Stimulated activated CD4-positive, alpha-beta T cell treated with anti-CD3 and anti-CD28 coated beads, Interleukin-1b, Interleukin-23, amount 100 ng/mL, for 4 hours (primary cell): ENCODE data around the gene CAB39.
"Not testable (repeated sequence)": the region's sequence is repeated elsewhere in the genome, so short reads cannot be mapped to it uniquely, and the experiment has no call there.

Experiments used
- DNase-seq, 2 donors: peaks; one replicate each; pipeline ENCODE4 v3.0.0-alpha.2; 2020; ENCODE audit warnings: low read depth in 2 of 2

Gene CAB39

DNA sequence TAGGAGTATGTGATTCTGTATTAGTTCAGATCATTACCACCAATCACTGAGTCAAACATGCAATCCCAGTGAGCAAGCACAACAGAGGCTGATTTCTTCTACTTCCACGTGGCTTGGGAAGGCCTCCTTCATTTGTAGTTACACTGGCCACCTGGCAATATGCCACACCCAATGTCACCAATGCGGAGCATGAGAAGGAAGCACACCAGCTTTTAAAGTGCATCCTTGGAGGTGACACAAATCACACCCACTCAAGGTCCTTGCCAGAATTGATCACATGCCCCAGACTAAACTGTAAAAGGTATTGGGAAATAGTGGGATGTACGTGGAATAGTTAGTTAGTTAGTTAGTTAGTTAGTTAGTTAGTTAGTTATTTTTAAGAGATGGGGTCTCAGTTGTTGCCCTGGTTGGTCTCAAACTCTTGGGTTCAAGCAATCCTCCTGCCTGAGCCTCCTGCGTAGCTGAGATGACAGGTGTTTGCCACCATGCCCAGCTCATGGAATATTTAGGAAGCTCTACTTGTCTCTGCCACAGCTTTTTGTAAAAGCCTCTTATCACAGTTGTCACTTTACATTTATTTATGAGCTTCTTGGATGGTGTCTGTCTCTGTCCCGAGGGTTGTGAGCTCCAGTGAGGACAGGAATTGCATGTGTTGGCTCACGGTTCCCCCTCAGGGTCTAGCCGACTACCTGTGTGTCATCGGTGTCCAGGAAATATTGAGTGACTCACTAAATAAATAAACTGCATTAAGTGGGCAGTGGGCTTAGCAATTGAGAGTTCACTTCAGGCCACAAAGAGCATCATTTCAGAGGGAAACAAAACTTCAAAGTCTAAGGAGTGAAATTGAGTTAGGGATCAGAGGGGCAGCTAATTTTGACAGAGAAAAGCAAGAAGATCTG lies 28.1 kb upstream of the CAB39 start:
- DNase-seq: no peak

DNA sequence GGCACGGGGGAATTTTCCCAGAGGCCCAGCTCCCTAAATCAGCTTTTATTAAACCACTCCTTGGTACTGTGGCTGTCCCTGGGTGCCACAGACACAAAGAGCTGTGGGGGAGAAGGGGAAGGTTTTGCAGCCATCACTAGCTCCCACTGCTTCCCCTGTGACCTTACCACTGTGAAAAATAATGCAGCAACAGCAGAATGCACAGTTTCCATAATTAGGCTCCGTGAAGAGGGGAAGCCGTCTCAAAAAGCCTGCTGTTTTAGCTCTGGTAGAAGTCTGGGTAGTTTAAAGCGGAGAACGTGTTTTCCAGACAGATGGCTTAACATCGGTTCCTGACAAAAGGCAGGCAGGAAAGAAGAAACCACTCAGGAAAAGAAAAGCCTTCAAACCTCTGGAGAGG lies 27.5 kb upstream of the CAB39 start:
- no peak for DNase-seq

DNA sequence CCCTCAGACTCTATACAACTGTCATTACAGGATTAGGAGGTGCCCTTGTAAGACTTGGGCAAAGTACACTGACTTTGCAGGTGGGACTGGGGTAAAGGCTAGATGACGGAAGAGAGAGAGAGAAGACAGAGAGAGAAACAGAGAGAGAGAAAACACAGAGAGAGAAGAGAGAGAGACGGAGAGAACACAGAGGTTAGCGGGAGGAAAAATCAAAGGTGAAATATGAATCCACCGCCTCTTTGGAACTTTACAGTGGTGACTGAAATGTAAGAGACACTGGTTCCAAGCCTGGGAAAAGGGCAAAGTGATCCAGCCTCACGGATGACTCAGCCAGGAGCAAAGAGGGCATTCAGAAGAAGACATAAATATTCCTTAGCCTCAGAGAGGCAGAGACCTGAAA lies 25.1 kb upstream of the CAB39 start:
- DNase-seq: no peak

DNA sequence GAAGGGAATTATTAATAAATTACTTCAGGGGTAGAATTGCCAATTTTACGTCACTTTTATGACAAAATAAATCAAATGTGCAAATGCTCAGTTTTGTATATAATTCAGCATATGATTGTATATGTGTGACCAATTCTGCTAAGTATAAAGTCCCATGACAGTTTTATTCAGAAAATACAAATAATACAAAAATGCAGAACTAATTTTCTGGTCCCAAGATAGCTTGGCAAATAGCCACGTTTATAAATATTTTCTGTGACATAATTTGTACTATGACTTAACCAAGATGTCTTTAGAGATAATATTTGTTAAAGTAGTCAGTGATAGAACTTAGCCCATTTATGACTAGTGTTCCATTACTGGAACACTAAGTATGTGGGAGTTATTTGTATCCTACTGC lies 24.2 kb upstream of the CAB39 start:
- DNase-seq: no peak

DNA sequence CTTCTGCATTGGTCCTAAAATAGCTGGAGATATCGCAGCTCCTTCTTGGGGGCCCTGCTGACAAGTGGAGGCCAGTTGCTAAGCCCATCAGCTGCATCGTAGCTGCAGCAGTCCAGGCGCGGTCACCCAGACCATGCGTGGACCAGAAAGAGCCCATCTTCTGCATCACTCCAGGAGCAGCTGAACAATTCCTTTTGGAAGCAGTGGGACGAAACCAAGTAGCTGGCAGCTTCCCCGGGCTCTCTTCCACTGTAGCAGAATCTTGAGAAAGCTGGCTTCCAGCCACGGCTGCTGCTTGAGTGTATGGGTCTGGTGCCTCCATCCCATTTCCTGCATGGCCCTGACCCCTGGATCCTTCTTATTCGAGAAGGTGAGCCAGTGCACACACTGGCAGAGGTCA lies 22.2 kb upstream of the CAB39 start:
- DNase-seq: no peak

DNA sequence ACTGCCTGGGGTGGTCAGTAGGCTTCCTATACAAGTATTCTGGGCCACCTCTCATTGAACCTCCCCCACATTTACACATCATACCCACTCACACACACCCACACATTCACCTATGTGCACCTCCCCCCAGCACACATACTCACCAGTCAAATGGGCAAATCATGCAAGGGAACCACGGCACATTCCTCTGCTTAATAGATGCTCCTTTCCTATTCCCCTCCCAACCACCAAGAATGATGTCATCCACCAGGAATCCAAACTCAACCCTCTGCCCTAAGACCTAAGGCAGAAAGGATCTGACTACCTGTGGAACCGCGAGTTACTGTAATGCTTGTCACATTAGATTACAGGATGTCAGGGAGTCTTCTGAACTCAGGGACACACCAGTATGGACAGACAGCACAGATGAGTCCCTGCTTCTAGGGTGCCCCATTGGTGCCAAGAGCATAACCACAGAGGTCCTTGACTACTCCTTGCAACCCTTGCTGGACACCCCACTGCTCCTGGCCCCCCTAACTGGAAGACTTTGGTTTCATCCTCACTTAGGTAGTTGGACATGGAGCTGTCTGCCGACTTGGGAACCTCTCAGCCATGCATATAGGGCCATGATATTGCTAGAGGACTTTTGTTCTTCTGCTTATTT lies 21.5 kb upstream of the CAB39 start:
- DNase-seq: no peak

DNA sequence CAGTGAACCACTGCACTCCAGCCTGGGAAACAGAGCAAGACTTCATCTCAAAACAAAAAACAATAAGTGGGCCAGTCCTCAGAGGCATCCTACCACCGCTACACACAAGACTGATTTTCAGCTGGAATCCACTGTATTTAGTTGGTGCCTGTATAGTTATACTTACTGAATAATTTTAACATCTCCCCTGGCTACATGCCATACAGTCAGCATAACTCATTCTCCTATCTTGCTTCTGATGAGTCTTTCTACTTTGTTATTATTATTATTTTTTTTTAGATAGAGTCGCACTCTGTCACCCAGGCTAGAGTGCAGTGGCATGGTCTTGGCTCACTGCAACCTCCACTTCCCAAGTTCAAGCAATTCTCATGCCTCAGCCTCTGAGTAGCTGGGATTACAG lies 19.9 kb upstream of the CAB39 start:
- no peak for DNase-seq

DNA sequence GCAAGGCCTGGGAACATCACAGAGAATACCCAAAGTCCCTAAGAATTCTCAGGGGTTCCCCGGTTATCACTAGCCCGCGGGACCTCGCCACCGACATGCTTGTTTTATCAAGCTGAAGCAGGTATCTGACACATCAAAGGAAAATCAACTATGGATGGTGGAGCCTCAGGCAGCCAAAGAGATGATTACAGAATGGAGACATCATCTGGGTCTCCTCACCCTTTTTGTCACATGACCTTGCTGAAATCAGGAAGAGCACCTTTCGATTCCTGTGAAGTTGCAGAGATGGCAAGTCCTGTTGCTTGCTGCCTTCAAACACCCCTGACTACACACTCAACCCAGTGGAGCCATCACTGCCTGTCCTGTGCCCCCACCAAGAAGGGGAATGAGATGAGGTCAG lies 19.2 kb upstream of the CAB39 start:
- no peak for DNase-seq

DNA sequence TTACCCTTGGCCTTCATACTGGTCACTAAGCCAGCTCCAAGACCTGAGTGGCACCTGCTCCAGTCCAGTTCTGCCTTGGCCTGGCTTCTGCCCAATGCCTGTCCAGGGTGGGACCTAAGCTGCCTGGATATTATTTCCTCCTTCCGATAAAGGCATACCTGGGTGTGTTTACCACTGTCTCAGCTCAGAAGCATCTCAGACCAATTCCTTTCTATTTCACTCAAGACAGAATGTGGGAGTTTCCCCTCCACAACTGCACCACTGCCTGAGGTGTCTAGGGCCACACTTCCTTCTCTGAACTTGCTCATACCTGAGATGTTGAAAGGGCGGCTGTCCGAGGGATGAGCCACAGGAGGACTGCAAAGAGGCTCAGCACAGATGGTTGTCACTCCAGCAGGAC lies 18.4 kb upstream of the CAB39 start:
- no peak for DNase-seq

DNA sequence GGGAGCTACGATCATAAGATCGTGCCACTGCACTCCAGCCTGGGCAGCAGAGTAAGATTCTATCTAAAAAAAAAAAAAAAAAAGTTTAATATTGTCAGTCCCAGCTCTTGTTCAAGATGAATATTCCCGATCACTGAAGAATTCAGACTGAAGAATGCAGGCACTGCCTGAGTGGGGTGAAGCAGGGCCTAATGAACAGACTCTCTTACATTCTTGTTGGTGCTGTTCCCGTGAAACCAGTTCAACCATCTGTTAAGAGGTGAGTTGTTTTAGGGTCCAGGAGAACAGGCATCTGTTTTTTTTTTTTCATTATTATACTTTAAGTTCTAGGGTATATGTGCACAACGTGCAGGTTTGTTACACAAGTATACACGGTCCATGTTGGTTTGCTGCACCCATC lies 17.1 kb upstream of the CAB39 start:
- DNase-seq: no peak

DNA sequence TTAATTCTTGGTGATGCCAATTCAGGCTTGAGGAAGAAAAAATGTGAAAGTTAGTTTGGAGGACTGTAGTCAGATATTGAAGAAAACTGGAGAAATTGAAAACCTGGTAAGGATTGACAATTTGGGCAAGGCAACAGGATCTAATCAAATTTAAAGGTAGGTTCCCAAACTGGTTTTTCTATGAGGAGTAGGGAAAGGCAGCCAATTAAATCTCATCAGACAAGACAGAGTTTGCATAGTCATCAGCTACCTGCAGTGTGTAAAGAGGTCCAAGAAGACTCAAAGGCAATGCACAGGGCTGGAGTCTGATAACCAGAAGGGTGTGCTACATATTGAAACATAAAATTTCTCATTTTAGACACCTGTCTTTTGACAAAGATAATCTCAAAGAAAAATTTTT lies 16.0 kb upstream of the CAB39 start:
- no peak for DNase-seq

DNA sequence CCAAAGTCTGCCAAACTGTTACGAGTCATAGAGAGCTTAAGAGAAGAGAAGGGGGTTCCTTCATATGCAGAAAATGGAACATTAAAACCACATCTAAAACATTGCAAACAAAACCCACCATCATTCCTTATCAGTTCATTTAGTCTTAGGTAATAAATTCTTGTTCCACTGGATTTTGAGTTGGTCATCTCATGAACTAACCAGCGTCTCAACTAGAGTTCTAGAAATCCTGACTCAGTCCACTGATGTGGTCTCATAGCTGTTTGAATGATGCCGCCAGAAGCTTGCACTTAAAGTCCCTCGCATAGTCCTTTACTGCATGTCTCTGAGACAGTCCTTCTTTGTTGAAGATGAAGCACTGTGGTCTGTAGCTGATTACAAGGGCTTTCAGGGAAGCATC lies 15.0 kb upstream of the CAB39 start:
- no peak for DNase-seq

DNA sequence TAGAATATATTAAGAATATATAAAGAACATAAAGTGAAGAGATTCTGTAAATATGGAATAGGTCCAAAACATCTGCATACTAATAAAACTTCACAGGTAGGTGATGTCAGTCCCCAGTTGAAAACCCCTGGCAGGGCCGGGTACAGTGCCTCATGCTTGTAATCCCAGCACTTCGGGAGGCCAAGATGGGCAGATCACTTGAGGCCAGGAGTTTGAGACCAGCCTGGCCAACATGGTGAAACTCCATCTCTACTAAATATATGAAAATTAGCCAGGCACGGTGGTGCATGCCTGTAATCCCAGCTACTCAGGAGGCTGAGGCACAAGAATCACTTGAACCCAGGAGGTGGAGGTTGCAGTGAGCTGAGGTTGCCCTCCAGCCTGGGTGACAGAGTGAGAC lies 13.9 kb upstream of the CAB39 start:
- DNase-seq: not testable (repeated sequence)

DNA sequence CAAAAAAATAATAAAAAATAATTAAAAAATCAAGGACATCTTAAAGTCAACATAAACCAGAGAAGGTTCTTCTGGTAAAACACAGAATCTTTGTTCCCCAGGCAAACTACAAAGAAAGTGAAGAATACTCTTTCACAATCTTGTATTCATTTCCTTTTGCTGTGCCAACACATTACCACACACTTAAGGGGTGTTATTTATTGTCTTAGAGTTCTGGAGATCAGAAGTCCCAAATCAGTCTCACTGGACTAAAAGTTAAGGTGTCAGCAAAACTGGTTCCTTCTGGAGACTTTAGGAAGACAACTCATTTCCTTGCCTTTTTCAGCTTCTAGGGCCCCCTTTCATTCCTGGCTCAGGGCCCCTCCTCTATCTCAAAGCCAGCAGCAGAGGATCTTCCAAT lies 12.2 kb upstream of the CAB39 start:
- DNase-seq: no peak

DNA sequence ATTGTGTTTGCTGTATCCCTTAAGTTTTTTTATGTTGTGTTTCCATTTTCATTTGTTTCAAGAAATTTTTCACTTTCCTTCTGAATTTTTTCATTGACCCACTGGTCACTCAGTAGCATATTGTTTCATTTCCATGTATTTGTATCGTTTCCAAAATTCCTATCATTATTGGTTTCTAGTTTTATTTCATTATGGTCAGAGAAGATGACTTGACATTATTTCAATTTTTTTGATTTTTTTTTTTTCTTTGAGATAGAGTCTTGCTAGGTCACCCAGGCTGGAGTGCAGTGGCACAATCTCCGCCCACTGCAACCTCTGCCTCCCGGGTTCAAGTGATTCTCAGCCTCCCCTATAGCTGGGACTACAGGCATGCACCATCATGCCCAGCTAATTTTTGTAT lies 11.3 kb upstream of the CAB39 start:
- DNase-seq: no peak

DNA sequence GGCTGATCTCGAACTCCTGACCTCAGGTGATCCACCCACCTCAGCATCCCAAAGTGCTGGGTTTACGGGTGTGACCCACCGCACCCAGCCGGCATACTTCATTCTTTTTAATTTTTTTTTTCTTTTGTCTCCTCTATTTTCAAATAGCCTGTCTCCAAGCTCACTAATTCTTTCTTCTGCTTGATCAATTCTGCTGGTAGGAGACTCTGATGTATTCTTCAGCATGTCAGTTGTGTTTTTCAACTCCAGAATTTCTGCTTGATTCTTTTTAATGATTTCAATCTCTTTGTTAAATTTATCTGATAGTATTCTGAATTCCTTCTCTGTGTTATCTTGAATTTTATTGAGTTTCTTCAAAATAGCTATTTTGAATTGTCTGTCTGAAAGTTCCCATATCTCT lies 10.2 kb upstream of the CAB39 start:
- DNase-seq: not testable (repeated sequence)

DNA sequence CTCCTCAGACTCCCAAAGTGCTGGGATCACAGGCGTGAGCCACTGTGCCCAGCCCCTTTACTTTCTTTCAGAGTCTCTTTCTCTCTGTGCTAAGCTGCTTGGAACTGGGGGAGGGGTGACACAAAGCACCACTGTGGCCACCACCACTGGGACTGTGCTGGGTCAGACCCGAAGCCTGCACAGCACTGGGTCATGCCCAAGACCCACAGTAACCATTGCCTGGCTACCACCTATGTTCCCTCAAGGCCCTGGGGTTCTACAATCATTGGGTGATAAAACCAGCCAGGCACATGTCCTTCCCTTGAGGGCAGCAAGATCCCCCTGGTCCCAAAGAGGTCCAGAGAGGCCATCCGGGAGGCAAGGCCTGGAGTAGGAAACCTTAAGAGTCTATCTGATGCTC lies 9.1 kb upstream of the CAB39 start:
- DNase-seq: no peak

DNA sequence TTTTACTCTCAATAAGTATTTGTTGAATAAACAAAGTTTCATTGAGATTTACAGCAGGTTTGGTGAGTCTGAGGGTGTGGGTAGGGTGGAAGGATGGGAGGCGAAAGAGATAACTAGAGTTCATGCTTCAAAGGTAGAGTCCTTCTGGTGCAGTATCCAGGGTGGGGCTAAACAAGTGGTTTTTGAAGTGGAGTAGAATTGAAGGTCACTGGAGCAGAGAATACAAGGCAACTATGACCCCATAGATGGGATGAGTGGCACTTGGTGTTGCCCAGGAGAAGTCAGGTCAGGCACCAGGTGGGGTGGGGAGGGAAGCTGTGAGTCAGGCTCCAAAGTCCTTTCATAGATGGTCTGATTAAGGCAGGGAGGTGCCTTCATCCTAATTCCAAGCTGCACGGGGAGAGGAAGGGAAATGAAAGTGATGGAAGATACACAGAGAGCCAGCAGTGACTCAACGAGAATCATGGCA lies 6.6 kb upstream of the CAB39 start:
- no peak for DNase-seq

DNA sequence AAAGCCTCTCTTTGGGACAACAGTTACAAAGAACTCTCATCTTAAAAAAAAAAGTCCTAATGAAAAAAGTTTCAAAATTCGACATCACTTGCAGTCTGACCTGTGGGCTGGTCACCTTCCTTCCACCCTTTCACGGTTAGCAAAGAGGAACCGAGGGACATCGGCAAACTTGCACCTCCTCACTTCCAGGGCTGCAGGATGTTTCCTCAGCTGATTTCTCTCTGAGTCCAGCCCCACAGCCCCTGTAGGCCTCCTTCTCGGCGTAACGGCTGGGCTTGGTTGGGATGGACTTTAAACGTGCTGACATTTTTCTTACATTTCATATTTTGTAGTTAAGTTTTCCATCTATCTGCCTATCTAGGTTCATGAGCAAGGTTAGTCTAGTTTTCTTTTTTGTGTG lies 5.7 kb upstream of the CAB39 start:
- DNase-seq: no peak

DNA sequence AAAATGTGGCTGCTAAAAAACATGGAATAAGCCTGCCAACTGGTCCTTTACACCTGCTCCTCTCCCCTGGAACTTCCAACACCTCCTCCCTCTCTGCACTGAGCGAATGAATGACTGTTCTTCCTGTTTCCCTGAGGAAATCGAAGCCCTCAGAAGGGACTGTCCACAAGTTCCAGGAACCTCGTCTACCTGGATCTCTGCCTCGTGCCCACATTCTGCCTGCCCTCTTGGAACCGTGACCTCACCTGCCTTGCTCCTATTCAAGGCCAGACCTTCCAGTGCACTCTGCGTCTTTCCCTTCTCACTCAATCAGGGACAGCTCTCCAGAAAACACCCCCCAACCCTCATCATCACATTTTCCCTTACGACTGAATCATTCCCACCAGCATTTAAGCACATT lies 4.4 kb upstream of the CAB39 start:
- DNase-seq: no peak

DNA sequence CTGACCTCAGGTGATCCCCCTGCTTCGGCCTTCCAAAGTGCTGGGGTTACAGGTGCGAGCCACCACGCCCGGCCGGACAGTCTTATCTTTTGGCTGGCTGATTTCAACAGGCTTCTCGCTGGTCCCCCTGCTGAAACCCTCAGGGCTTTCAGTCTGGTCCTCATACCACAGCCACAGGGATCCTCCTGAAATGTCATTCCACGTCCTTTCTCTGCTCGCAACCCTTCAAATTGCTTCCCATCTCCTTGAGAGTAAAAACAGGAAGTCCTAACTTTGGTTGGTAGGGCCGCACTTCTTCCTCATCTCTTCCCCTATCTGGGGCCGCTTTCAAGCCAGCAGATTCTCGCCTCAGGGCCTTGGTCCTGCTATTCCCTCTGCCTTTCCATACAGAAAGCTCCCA lies 1.4 kb upstream of the CAB39 start:
- DNase-seq: no peak

DNA sequence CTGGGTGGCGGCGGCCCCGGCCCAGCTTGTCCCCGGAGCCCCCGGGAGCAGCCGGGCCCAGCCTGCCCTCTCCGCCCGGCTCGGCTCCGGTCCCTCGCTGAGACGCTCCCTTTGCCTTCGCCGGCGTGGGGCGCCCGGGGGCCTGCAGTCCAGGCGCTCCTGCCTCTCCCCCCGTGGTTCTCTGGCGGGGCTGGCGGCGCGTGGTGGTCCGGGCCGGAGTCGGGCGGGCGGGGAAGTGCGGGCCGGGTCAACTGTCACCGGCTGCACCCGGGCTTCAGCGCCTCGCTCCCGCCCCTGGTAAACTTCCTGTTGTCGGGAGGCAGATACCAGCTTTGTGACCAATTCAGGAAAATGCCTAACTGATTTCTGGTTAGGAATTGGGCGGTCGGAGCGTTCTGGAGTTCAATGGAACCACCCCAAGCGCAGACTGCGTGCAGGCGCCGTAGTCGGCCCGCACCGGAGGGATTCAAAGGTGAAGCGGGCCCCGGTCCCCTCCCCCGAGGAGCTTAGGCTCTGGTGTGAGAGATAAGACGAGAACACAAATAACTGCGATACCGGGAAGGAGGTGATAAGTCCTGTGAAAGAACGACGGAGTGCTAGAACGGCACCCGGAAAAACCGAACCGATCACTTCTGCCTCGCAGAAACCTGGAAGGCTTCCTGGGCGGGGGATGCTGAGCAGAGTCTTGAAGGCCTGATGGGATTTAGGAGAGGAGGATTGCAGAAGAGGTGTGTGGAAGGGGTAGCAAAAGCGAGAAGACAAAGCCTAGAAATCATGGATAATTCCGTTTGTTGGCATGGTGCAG lies 891 bp downstream of the CAB39 start:
- peak; percentile 12 to 28 for DNase-seq

DNA sequence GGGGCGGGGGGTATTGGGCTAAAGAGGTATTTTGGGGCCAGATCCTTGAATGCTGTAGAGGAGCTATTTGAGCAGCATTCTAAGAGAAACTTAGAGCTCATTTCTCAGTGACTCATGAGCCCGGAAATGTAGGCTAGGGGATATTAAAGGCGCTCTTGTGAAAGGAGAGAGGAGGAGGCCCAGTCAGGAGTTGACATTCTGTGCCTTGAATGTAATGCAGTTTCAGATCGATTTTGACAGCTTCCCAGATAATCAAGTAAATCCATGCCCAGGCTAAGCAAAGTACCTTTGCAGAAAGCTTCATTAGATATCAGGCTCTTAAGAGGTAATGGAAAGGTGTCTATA lies 1.5 kb downstream of the CAB39 start:
- peak; percentile 9 to 37 for DNase-seq
